Measurements from ENCODE around the gene EPGN. TPM values are rescaled to one million over a fixed set of nuclear protein-coding genes. Genes with fewer than 3 reads are reported as not detected.

The EPGN gene
- total RNA-seq, 1 donor from 2014 or later: 0.54 TPM

DNA sequence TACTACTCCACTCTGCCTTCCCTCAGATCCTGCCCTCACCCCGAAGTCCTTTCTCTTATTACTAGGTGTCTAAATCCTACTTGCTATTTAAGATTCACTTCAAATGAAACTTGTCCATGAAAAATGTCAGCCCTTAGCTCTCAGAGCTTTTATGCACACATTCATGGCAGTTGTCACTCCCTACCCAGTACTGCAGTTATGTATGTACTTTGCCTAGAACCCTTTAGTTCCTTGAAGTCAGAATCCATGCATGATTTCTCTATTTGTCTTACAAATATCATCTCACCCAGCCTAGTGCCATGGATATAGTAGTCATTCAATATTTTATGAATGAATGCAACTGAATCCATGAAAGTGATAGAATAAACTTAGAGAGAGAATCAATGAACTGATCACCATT is 3.3 kb upstream of the EPGN start:
- no peak for TF ChIP-seq EZH2 (IDR thresholded peaks at IDR 0.05; ENCODE audit: insufficient read depth, low read length)
- TF ChIP-seq, protein P1, sequence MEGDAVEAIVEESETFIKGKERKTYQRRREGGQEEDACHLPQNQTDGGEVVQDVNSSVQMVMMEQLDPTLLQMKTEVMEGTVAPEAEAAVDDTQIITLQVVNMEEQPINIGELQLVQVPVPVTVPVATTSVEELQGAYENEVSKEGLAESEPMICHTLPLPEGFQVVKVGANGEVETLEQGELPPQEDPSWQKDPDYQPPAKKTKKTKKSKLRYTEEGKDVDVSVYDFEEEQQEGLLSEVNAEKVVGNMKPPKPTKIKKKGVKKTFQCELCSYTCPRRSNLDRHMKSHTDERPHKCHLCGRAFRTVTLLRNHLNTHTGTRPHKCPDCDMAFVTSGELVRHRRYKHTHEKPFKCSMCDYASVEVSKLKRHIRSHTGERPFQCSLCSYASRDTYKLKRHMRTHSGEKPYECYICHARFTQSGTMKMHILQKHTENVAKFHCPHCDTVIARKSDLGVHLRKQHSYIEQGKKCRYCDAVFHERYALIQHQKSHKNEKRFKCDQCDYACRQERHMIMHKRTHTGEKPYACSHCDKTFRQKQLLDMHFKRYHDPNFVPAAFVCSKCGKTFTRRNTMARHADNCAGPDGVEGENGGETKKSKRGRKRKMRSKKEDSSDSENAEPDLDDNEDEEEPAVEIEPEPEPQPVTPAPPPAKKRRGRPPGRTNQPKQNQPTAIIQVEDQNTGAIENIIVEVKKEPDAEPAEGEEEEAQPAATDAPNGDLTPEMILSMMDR (IDR thresholded peaks at IDR 0.05; ENCODE audit: insufficient read depth, low read depth, low read length): no peak
- Mint-ChIP-seq H3K9me3 (ENCODE audit: unreplicated experiment) (no peaks in the 10 kb centered on the region), H3K4me3 (ENCODE audit: unreplicated experiment) (no peak overlapping the region), H3K27ac (ENCODE audit: unreplicated experiment) (no peak overlapping the region), H3K27me3 (ENCODE audit: low read depth, unreplicated experiment) (no peaks in the 10 kb centered on the region), H3K4me1 (ENCODE audit: low read depth, unreplicated experiment) (peaks cover 7% of the 10 kb centered on the region), H3K36me3 (ENCODE audit: low read depth, unreplicated experiment) (no peaks in the 10 kb centered on the region)
- no peaks in the 10 kb centered on the region for H3K4me1 ChIP-seq (ENCODE audit: insufficient read depth, low read length)
- no peak for FAIRE-seq
- no peak overlapping the region for H3K4me3 ChIP-seq (ENCODE audit: insufficient read depth, low read depth, low read length)
- no peaks in the 10 kb centered on the region for H4K20me1 ChIP-seq (ENCODE audit: insufficient read depth, low read length)
- DNase-seq (ENCODE audit: low read depth): no peak
- H3K27ac ChIP-seq (ENCODE audit: low read depth, low read length): no peak overlapping the region
- no peak overlapping the region for H2AFZ ChIP-seq (ENCODE audit: low read depth, low read length)
- no peaks in the 10 kb centered on the region for H3K79me2 ChIP-seq (ENCODE audit: insufficient read depth, low read length)
- no peaks in the 10 kb centered on the region for H3K36me3 ChIP-seq (ENCODE audit: insufficient read depth, low read length)
- no peak overlapping the region for H3K4me2 ChIP-seq (ENCODE audit: low read length)
- H3K27me3 ChIP-seq (ENCODE audit: insufficient read depth, low read length): no peaks in the 10 kb centered on the region
- H3K9me3 ChIP-seq (ENCODE audit: insufficient read depth, low read depth, low read length): no peaks in the 10 kb centered on the region
- no peak overlapping the region for H3K9ac ChIP-seq (ENCODE audit: low read length)

DNA sequence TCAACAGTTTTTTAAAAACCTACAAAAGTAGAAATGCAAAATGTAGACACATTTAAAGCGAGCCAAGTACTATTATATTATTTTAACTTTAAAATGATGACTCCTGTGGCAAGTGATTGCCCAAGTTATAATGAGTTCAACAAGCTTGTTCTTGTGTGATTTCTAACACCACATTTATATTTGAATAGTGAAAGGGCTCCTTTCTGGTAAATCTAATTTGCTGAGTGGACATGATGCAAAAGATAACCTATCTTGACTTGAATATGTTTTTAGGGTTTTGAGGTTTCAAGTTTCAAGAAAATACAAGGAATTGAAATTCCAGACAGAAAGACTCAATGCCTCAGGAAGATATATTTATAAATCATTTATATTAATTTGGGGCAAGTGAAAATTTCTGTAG is 1.1 kb upstream of the EPGN start:
- H3K4me2 ChIP-seq (ENCODE audit: low read length): no peak overlapping the region
- no peaks in the 10 kb centered on the region for H3K4me1 ChIP-seq (ENCODE audit: insufficient read depth, low read length)
- FAIRE-seq (no peak), DNase-seq (ENCODE audit: low read depth) (no peak)
- no peak overlapping the region for H3K9ac ChIP-seq (ENCODE audit: low read length)
- Mint-ChIP-seq H3K27ac (ENCODE audit: unreplicated experiment) (peak overlapping the region; percentile 58), H3K27me3 (ENCODE audit: low read depth, unreplicated experiment) (no peaks in the 10 kb centered on the region), H3K36me3 (ENCODE audit: low read depth, unreplicated experiment) (no peaks in the 10 kb centered on the region), H3K4me1 (ENCODE audit: low read depth, unreplicated experiment) (peaks cover 9% of the 10 kb centered on the region), H3K4me3 (ENCODE audit: unreplicated experiment) (no peak overlapping the region), H3K9me3 (ENCODE audit: unreplicated experiment) (no peaks in the 10 kb centered on the region)
- H3K27ac ChIP-seq (ENCODE audit: low read depth, low read length): no peak overlapping the region
- no peaks in the 10 kb centered on the region for H3K36me3 ChIP-seq (ENCODE audit: insufficient read depth, low read length)
- no peaks in the 10 kb centered on the region for H3K79me2 ChIP-seq (ENCODE audit: insufficient read depth, low read length)
- TF ChIP-seq, protein P1 (IDR thresholded peaks at IDR 0.05; ENCODE audit: insufficient read depth, low read depth, low read length): no peak
- TF ChIP-seq EZH2 (IDR thresholded peaks at IDR 0.05; ENCODE audit: insufficient read depth, low read length): no peak
- H3K4me3 ChIP-seq (ENCODE audit: insufficient read depth, low read depth, low read length): no peak overlapping the region
- no peaks in the 10 kb centered on the region for H4K20me1 ChIP-seq (ENCODE audit: insufficient read depth, low read length)
- no peaks in the 10 kb centered on the region for H3K27me3 ChIP-seq (ENCODE audit: insufficient read depth, low read length)
- no peaks in the 10 kb centered on the region for H3K9me3 ChIP-seq (ENCODE audit: insufficient read depth, low read depth, low read length)
- no peak overlapping the region for H2AFZ ChIP-seq (ENCODE audit: low read depth, low read length)

DNA sequence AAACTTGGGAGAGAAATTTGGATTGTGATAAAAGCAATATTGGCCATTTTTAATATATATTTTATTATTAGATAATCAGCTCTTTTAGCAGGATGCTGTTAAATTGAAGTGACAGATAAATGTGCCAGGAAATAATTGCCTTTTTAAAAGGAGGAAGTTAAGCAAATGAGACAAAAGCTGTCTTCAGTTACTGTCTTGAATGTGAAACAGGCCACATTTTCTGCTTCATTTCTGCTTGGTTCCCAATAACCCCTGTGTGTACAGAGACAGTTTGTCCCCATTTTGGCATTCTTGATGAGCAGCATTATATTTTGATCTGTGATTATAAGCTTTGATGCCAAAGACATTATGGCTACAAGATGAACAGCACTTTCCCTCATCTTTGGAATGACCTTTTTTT is 953 bp downstream of the EPGN start:
- Mint-ChIP-seq H3K9me3 (ENCODE audit: unreplicated experiment) (no peaks in the 10 kb centered on the region), H3K4me1 (ENCODE audit: low read depth, unreplicated experiment) (peaks cover 9% of the 10 kb centered on the region), H3K36me3 (ENCODE audit: low read depth, unreplicated experiment) (no peaks in the 10 kb centered on the region), H3K27me3 (ENCODE audit: low read depth, unreplicated experiment) (no peaks in the 10 kb centered on the region), H3K27ac (ENCODE audit: unreplicated experiment) (no peak overlapping the region), H3K4me3 (ENCODE audit: unreplicated experiment) (no peak overlapping the region)
- DNase-seq (ENCODE audit: low read depth) (no peak), FAIRE-seq (no peak)
- no peak overlapping the region for H3K4me3 ChIP-seq (ENCODE audit: insufficient read depth, low read depth, low read length)
- H3K9me3 ChIP-seq (ENCODE audit: insufficient read depth, low read depth, low read length): no peaks in the 10 kb centered on the region
- no peaks in the 10 kb centered on the region for H3K4me1 ChIP-seq (ENCODE audit: insufficient read depth, low read length)
- no peak overlapping the region for H3K4me2 ChIP-seq (ENCODE audit: low read length)
- TF ChIP-seq, protein P1 (IDR thresholded peaks at IDR 0.05; ENCODE audit: insufficient read depth, low read depth, low read length): no peak
- TF ChIP-seq EZH2 (IDR thresholded peaks at IDR 0.05; ENCODE audit: insufficient read depth, low read length): no peak
- no peaks in the 10 kb centered on the region for H3K79me2 ChIP-seq (ENCODE audit: insufficient read depth, low read length)
- H3K27me3 ChIP-seq (ENCODE audit: insufficient read depth, low read length): no peaks in the 10 kb centered on the region
- no peaks in the 10 kb centered on the region for H3K36me3 ChIP-seq (ENCODE audit: insufficient read depth, low read length)
- no peaks in the 10 kb centered on the region for H4K20me1 ChIP-seq (ENCODE audit: insufficient read depth, low read length)
- H2AFZ ChIP-seq (ENCODE audit: low read depth, low read length): no peak overlapping the region
- no peak overlapping the region for H3K27ac ChIP-seq (ENCODE audit: low read depth, low read length)
- H3K9ac ChIP-seq (ENCODE audit: low read length): no peak overlapping the region

Measured in astrocyte (in vitro differentiated cells and primary cell).